Ovary (tissue), 3 donors: ENCODE measurements around the gene C9orf50.

Experiments used
- EP300 ChIP-seq: sonication (generic); formaldehyde crosslinking; IDR thresholded peaks from one replicate; pipeline ENCODE4 v1.6.1; 2017; ENCODE audit warnings: antibody characterized with exemption
- POLR2A ChIP-seq: fragments of 450-650 bp; IDR thresholded peaks from one replicate; pipeline ENCODE4 v1.6.1; 2017; ENCODE audit warnings: antibody characterized with exemption, mild to moderate bottlenecking, moderate library complexity
- TF ChIP-seq, protein P1 (sequence below), 3 donors: fragments of 450-650 bp in 2 of 3; fragments of 200-600 bp in 1 of 3; IDR thresholded peaks; one replicate each; pipeline versions ENCODE4 v1.5.1 to v1.8.0; 2016 to 2022; ENCODE audit warnings: antibody characterized with exemption in 3 of 3, mild to moderate bottlenecking in 1 of 3
- donor health status: DM: no; HTN: no; CAD: no.

DNA sequence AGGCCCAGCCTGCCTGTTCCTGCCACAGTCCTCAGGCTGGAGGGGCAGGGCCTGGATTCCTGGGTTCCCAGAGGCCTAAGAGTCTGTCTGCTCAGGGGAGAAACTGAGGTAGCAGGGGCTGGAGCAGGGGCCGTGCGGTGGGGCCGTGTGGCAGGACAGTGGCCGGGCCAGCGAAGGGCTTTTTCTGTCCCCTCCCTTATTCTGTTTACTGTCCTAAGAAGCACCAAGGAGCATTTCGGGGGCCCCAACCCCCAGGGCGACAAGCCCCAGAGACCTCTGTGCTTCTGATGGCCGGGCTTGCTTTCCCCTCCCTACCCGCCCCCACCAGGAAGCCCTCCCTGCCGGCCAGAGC lies 27.8 kb upstream of the C9orf50 start:
- TF ChIP-seq, protein P1, sequence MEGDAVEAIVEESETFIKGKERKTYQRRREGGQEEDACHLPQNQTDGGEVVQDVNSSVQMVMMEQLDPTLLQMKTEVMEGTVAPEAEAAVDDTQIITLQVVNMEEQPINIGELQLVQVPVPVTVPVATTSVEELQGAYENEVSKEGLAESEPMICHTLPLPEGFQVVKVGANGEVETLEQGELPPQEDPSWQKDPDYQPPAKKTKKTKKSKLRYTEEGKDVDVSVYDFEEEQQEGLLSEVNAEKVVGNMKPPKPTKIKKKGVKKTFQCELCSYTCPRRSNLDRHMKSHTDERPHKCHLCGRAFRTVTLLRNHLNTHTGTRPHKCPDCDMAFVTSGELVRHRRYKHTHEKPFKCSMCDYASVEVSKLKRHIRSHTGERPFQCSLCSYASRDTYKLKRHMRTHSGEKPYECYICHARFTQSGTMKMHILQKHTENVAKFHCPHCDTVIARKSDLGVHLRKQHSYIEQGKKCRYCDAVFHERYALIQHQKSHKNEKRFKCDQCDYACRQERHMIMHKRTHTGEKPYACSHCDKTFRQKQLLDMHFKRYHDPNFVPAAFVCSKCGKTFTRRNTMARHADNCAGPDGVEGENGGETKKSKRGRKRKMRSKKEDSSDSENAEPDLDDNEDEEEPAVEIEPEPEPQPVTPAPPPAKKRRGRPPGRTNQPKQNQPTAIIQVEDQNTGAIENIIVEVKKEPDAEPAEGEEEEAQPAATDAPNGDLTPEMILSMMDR (IDR thresholded peaks at IDR 0.05) = no peak
- TF ChIP-seq POLR2A = no peak
- TF ChIP-seq EP300 = no peak
